Measurements from ENCODE around the gene ZGPAT.

The ZGPAT gene

DNA sequence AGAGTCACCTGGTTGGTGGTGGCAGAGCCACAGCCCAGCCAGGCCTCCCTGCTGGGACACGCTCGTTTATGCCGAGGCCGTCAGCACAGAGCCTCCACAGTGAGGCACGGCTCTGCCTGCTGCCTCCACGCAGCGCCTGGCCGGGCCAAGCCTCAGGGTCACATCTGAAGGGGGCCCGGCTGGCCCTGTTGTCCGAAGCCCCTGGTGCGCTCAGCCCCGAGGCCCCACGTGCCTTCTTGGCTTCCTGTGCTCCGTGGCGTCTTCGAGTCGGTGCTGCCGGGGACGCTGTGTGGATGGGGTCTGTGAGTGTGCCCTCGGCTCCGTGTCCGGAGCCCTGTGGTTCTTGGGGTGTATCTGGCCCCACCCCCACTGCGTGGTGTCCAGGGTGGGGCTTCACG, 21.7 kb upstream of the ZGPAT start:
- TF ChIP-seq, protein P1, sequence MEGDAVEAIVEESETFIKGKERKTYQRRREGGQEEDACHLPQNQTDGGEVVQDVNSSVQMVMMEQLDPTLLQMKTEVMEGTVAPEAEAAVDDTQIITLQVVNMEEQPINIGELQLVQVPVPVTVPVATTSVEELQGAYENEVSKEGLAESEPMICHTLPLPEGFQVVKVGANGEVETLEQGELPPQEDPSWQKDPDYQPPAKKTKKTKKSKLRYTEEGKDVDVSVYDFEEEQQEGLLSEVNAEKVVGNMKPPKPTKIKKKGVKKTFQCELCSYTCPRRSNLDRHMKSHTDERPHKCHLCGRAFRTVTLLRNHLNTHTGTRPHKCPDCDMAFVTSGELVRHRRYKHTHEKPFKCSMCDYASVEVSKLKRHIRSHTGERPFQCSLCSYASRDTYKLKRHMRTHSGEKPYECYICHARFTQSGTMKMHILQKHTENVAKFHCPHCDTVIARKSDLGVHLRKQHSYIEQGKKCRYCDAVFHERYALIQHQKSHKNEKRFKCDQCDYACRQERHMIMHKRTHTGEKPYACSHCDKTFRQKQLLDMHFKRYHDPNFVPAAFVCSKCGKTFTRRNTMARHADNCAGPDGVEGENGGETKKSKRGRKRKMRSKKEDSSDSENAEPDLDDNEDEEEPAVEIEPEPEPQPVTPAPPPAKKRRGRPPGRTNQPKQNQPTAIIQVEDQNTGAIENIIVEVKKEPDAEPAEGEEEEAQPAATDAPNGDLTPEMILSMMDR (IDR thresholded peaks at IDR 0.05) = no peak
- no peak for TF ChIP-seq ZFX (IDR thresholded peaks at IDR 0.05; ENCODE audit: borderline replicate concordance)
- H3K27ac ChIP-seq = 0 out of 2 replicates have a peak overlapping the region, but pooled peaks have one; percentile 15

DNA sequence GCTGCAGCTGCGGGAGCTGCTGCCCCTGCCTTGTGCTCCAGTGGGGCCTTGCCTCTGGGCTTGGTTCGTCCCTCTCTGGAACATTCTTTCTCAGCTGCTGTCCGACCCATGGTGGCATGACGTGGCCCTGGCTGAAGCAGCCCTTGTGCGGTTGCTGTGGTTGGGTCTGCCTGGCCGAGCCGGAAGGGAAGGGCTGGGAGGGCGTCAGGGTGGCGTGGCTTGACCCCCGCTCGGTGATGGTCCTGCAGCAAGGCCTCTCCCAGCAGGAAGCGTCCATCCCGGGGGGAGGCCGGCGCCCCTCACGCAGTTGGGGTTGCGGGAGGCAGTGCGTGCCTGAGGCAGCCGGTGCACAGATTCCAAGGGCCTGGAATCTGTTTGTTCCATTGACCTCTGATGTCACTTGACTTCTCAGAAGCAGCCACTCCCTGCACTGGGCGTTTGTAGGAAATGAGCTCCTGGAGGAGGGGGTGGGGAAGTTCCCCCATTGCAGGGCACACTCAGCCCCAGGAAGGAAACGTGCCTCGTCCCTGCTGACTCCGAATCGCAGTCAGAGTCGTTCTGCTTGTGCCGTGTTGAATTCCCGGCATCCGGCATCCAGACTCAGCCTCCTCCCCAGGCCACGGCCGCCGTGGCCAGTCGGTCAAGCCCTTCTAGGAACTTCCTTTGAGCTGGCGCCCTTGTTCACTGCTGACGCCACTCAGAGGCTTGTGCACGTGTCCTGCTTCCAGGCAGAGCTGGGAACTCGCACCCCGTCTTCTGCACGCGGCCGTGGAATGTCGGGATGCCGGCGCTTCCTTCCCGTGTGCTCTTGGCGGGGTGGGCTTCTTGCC, 21.1 kb upstream of the ZGPAT start:
- no peak for TF ChIP-seq ZFX (IDR thresholded peaks at IDR 0.05; ENCODE audit: borderline replicate concordance)
- TF ChIP-seq, protein P1 (IDR thresholded peaks at IDR 0.05) = no peak
- 0 out of 2 replicates have a peak overlapping the region, but pooled peaks have one; percentile 15 for H3K27ac ChIP-seq

DNA sequence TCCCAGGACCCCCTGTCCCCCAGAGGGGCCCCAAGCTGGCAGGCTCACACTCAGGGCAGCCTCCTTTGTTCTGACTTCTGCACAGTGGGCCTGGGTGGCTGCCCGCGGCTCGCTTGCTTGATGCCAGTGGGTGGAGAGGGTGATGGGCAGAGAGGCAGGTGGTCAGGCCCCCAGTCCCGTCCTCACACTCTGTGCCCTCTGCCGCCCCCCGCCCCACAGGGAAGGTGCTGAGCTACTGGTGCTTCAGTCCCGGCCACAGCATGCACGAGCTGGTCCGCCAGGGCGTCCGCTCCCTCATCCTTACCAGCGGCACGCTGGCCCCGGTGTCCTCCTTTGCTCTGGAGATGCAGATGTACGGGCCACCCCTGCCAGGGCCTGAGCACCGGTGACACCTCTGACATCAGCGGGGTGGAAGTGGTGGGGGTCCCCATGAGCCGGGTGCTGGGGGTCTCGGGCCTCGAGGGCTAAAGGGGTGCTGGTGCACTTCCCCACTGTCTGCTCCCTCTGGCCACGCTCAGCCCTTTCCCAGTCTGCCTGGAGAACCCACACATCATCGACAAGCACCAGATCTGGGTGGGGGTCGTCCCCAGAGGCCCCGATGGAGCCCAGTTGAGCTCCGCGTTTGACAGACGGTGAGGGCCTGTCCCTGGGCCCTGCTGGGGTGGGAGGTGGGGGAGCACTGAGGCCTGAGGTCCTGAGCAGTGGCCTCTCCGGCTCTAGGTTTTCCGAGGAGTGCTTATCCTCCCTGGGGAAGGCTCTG, 20.2 kb upstream of the ZGPAT start:
- H3K27ac ChIP-seq = no peak overlapping the region
- TF ChIP-seq ZFX (IDR thresholded peaks at IDR 0.05; ENCODE audit: borderline replicate concordance) = no peak
- TF ChIP-seq, protein P1 (IDR thresholded peaks at IDR 0.05) = no peak

DNA sequence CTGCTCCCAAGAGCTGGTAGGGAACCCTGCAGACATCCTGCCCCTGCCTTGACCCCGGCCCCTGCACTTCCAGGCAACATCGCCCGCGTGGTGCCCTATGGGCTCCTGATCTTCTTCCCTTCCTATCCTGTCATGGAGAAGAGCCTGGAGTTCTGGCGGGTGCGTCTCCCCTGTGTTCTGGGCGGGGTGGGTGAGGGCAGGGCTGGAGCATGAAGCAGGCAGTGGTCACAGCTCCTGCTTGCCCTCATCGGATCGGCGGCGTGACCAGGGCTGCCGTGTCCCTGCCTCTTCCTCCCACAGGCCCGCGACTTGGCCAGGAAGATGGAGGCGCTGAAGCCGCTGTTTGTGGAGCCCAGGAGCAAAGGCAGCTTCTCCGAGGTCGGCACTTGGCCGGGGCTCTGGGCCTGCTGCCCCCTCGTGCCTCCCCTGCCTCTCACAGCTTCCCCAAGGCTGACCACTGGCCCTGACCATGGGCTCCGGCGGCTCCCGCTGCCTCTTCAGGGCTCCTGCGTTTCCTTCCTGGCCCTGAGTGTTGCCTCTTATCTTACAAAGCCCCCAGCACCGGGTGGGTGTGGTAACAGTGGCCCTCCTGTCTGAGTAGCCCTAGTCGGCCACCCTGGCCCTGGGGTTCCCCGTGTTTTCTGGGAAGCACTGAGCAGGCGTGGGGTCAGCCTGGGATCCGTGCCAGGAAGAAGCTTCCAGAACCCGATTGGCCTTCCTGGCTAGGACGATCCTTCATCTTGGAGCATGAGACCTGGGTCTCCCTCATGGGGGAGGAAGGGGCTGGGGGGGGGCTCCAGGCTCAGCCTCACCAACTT, 19.4 kb upstream of the ZGPAT start:
- TF ChIP-seq, protein P1 (IDR thresholded peaks at IDR 0.05) = no peak
- TF ChIP-seq ZFX (IDR thresholded peaks at IDR 0.05; ENCODE audit: borderline replicate concordance) = no peak
- no peak overlapping the region for H3K27ac ChIP-seq

DNA sequence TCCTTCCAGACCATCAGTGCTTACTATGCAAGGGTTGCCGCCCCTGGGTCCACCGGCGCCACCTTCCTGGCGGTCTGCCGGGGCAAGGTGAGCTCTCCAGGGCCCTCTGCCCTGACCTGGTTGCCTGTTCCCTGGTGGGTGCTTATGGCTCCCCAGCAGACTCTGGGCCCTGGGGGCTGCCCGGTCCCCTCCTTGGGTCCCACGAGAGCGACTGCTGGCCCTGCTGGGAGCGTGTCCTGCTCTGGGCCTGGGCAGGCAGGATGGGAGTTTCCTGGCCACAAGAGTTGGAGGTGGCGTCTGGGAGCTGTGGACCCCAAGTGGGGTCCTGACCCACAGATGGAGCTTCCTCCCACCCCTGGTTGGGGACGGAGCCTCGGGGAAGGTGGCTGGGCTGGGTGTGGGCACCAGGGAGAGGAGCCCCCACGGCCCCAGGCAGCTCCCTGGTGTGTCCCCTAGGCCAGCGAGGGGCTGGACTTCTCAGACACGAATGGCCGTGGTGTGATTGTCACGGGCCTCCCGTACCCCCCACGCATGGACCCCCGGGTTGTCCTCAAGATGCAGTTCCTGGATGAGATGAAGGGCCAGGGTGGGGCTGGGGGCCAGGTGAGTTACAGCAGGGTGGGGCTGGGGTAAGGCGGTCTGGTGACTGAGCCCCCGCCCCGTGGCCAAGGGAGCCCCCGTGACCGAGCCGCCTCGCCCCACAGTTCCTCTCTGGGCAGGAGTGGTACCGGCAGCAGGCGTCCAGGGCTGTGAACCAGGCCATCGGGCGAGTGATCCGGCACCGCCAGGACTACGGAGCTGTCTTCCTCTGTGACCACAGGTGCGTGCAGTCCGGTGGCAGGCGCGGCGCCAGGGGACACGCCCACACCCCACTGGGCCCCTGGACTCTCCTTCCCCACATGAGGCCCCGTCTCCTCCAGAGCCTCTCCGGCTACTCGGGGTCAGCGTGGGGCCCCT, 18.5 kb upstream of the ZGPAT start:
- H3K27ac ChIP-seq = no peak overlapping the region
- no peak for TF ChIP-seq ZFX (IDR thresholded peaks at IDR 0.05; ENCODE audit: borderline replicate concordance)
- TF ChIP-seq, protein P1 (IDR thresholded peaks at IDR 0.05) = no peak
